H9 (cell line): ENCODE data around the gene RALBP1. TPM values are rescaled to one million over a fixed set of nuclear protein-coding genes. Genes with fewer than 3 reads are reported as not detected.

Experiments used
- DNase-seq: peaks from one replicate; pipeline ENCODE4 v3.0.0-alpha.2; 2017
- H2AFZ ChIP-seq: one replicate; pipeline ENCODE4 v1.6.1; 2013; ENCODE audit warnings: mild to moderate bottlenecking, low read length, control low read depth, moderate library complexity
- H2AK5ac ChIP-seq: 2 replicates; pipeline ENCODE4 v1.6.1; 2013; ENCODE audit warnings: low read length, control low read depth, mixed read lengths; ENCODE audit not compliant: insufficient read length
- H2BK120ac ChIP-seq: one replicate; pipeline ENCODE4 v1.6.1; 2013; ENCODE audit warnings: low read depth, mild to moderate bottlenecking, low read length, control low read depth, inconsistent platforms; ENCODE audit not compliant: poor library complexity, severe bottlenecking
- H2BK12ac ChIP-seq: 2 replicates; pipeline ENCODE4 v1.6.1; 2013; ENCODE audit warnings: low read length, control low read depth, mixed read lengths, low read depth; ENCODE audit not compliant: insufficient read length
- H2BK15ac ChIP-seq: 2 replicates; pipeline ENCODE4 v1.6.1; 2013; ENCODE audit warnings: low read depth, low read length, control low read depth
- H2BK20ac ChIP-seq: one replicate; pipeline ENCODE4 v1.6.1; 2013; ENCODE audit warnings: low read depth, mild to moderate bottlenecking, low read length, control low read depth, inconsistent platforms; ENCODE audit not compliant: poor library complexity, severe bottlenecking
- H2BK5ac ChIP-seq: 2 replicates; pipeline ENCODE4 v1.6.1; 2013; ENCODE audit warnings: low read length, control low read depth, mixed read lengths; ENCODE audit not compliant: insufficient read length
- H3K14ac ChIP-seq: 2 replicates; pipeline ENCODE4 v1.6.1; 2013; ENCODE audit warnings: low read length, control low read depth; ENCODE audit not compliant: insufficient read depth
- H3K18ac ChIP-seq: 2 replicates; pipeline ENCODE4 v1.6.1; 2013; ENCODE audit warnings: low read depth, mild to moderate bottlenecking, mixed read lengths, low read length, control low read depth; ENCODE audit not compliant: insufficient read length
- H3K23ac ChIP-seq: 2 replicates; pipeline ENCODE4 v1.6.1; 2013; ENCODE audit warnings: low read length, control low read depth, mixed read lengths, low read depth; ENCODE audit not compliant: insufficient read length
- H3K23me2 ChIP-seq: 2 replicates; pipeline ENCODE4 v1.6.1; 2013; ENCODE audit warnings: low read depth, mild to moderate bottlenecking, mixed read lengths, low read length, control low read depth; ENCODE audit not compliant: insufficient read length, poor library complexity, severe bottlenecking
- H3K27ac ChIP-seq: 2 replicates; pipeline ENCODE4 v1.5.1; 2013; ENCODE audit warnings: low read length, control low read depth, mixed read lengths, low read depth; ENCODE audit not compliant: insufficient read length
- H3K27me3 ChIP-seq: 2 replicates; pipeline ENCODE4 v1.6.1; 2013; ENCODE audit warnings: low read length, control low read depth, inconsistent platforms; ENCODE audit not compliant: insufficient read depth
- H3K4ac ChIP-seq: 2 replicates; pipeline ENCODE4 v1.6.1; 2013; ENCODE audit warnings: low read depth, mild to moderate bottlenecking, control low read depth, inconsistent platforms, low read length, moderate library complexity
- H3K4me1 ChIP-seq: 2 replicates; pipeline ENCODE4 v1.6.1; 2013; ENCODE audit warnings: low read length, control low read depth, inconsistent platforms; ENCODE audit not compliant: insufficient read depth
- H3K4me2 ChIP-seq: 2 replicates; pipeline ENCODE4 v1.6.1; 2013; ENCODE audit warnings: low read length, control low read depth, mixed read lengths; ENCODE audit not compliant: insufficient read length, insufficient read depth
- H3K56ac ChIP-seq: 2 replicates; pipeline ENCODE4 v1.6.1; 2013; ENCODE audit warnings: low read depth, mild to moderate bottlenecking, mixed read lengths, low read length, control low read depth; ENCODE audit not compliant: insufficient read length
- H3K79me1 ChIP-seq: 2 replicates; pipeline ENCODE4 v1.6.1; 2013; ENCODE audit warnings: low read depth, mild to moderate bottlenecking, moderate library complexity, low read length, control low read depth, inconsistent platforms; ENCODE audit not compliant: insufficient read depth, poor library complexity, severe bottlenecking
- H3K79me2 ChIP-seq: 2 replicates; pipeline ENCODE4 v1.6.1; 2013; ENCODE audit warnings: low read length, control low read depth, inconsistent platforms; ENCODE audit not compliant: insufficient read depth
- H3K9ac ChIP-seq: 2 replicates; pipeline ENCODE4 v1.6.1; 2013; ENCODE audit warnings: low read length, control low read depth, mixed read lengths; ENCODE audit not compliant: insufficient read length; ENCODE audit errors: extremely low read depth
- H3K9me3 ChIP-seq: one replicate; pipeline ENCODE4 v1.6.1; 2013; ENCODE audit warnings: low read depth, low read length, inconsistent platforms; ENCODE audit not compliant: control insufficient read depth
- H3T11ph ChIP-seq: one replicate; pipeline ENCODE4 v1.6.1; 2013; ENCODE audit warnings: mild to moderate bottlenecking, low read length, control low read depth, inconsistent platforms
- H4K20me1 ChIP-seq: one replicate; pipeline ENCODE4 v1.6.1; 2013; ENCODE audit not compliant: control insufficient read depth, insufficient read length, insufficient read depth
- H4K5ac ChIP-seq: 2 replicates; pipeline ENCODE4 v1.6.1; 2013; ENCODE audit warnings: low read depth, mild to moderate bottlenecking, mixed read lengths, low read length, control low read depth; ENCODE audit not compliant: insufficient read length
- H4K8ac ChIP-seq: replicated peaks from 2 replicates; pipeline ENCODE4 v1.6.1; 2013; ENCODE audit warnings: low read length, control low read depth, mixed read lengths, low read depth; ENCODE audit not compliant: insufficient read length
- H4K91ac ChIP-seq: 2 replicates; pipeline ENCODE4 v1.6.1; 2013; ENCODE audit warnings: low read depth, mild to moderate bottlenecking, moderate library complexity, mixed read lengths, low read length, control low read depth; ENCODE audit not compliant: insufficient read length
- H3K27ac Mint-ChIP-seq, 3 experiments: 2 replicates in 2 of 3; 3 replicates in 1 of 3; pipeline ENCODE4 v1.8.0; 2020 to 2021; ENCODE audit warnings: mixed read lengths in 3 of 3, mild to moderate bottlenecking in 1 of 3, moderate library complexity in 1 of 3
- H3K27me3 Mint-ChIP-seq: 2 replicates; pipeline ENCODE4 v1.8.0; 2021; ENCODE audit warnings: low read depth, mild to moderate bottlenecking, moderate library complexity, mixed read lengths
- H3K36me3 Mint-ChIP-seq, 3 experiments: 2 replicates in 2 of 3; 3 replicates in 1 of 3; pipeline ENCODE4 v1.8.0; 2020 to 2021; ENCODE audit warnings: low read depth in 3 of 3, mixed read lengths in 3 of 3; ENCODE audit not compliant: insufficient read depth in 1 of 3
- H3K4me1 Mint-ChIP-seq, 2 experiments: 2 replicates each; pipeline ENCODE4 v1.8.0; 2020; ENCODE audit warnings: mixed read lengths in 2 of 2
- H3K4me3 Mint-ChIP-seq, 2 experiments: 2 replicates in 1 of 2; 3 replicates in 1 of 2; pipeline ENCODE4 v1.8.0; 2020 to 2021; ENCODE audit warnings: mild to moderate bottlenecking in 2 of 2, mixed read lengths in 2 of 2, moderate library complexity in 1 of 2
- H3K9me3 Mint-ChIP-seq, 2 experiments: 2 replicates in 1 of 2; 3 replicates in 1 of 2; pipeline ENCODE4 v1.8.0; 2020; ENCODE audit warnings: mild to moderate bottlenecking in 2 of 2, mixed read lengths in 2 of 2, moderate library complexity in 1 of 2
- WGBS: extraction: QIAGEN DNeasy Blood & Tissue Kit; methylation state at CpG from one replicate; pipeline ENCODE4 v1.1.7; 2013; ENCODE audit warnings: missing lambda C conversion rate, low lambda C conversion rate, mixed read lengths; ENCODE audit not compliant: insufficient read length; ENCODE audit errors: extremely low coverage; 5-methylcytosine and 5-hydroxymethylcytosine counted together
- total RNA-seq: library from RNA; stranded (reverse); gene quantifications from 2 replicates; pipeline ENCODE4 v1.2.1, GENCODE V29; 2021
- TF ChIP-seq, protein P1 (sequence below): fragments of 200-600 bp; sonication (generic); conservative IDR thresholded peaks from 3 replicates; pipeline ENCODE4 v1.8.0; 2021; ENCODE audit warnings: antibody characterized with exemption, mild to moderate bottlenecking

The RALBP1 gene
- total RNA-seq, 1 experiment from 2014 or later = 51.0 TPM

- Histone ChIP-seq H3T11ph (no peak overlapping the region), H3K23me2 (no peaks in the 10 kb centered on the region), H3K4me2 (no peak overlapping the region), H2BK20ac (no peak overlapping the region), H3K9ac (no peak overlapping the region), H4K8ac (no peak overlapping the region), H3K56ac (no peak overlapping the region), H3K27ac (no peak overlapping the region), H2AK5ac (no peak overlapping the region), H3K18ac (no peak overlapping the region), H4K91ac (no peak overlapping the region), H3K27me3 (no peaks in the 10 kb centered on the region), H2BK120ac (no peak overlapping the region), H2BK5ac (no peak overlapping the region), H3K23ac (no peak overlapping the region), H3K9me3 (no peaks in the 10 kb centered on the region), H3K79me1 (peaks cover 5% of the 10 kb centered on the region), H3K79me2 (no peaks in the 10 kb centered on the region; the same call in 1 of the 2 replicates), H4K5ac (no peak overlapping the region), H3K14ac (no peak overlapping the region), H4K20me1 (no peaks in the 10 kb centered on the region), H3K4me1 (no peaks in the 10 kb centered on the region), H2BK15ac (no peak overlapping the region), H2AFZ (no peak overlapping the region), H2BK12ac (no peak overlapping the region), H3K4ac (no peak overlapping the region)
- no peaks in the 10 kb centered on the region for H3K4me1 Mint-ChIP-seq
- TF ChIP-seq, protein P1, sequence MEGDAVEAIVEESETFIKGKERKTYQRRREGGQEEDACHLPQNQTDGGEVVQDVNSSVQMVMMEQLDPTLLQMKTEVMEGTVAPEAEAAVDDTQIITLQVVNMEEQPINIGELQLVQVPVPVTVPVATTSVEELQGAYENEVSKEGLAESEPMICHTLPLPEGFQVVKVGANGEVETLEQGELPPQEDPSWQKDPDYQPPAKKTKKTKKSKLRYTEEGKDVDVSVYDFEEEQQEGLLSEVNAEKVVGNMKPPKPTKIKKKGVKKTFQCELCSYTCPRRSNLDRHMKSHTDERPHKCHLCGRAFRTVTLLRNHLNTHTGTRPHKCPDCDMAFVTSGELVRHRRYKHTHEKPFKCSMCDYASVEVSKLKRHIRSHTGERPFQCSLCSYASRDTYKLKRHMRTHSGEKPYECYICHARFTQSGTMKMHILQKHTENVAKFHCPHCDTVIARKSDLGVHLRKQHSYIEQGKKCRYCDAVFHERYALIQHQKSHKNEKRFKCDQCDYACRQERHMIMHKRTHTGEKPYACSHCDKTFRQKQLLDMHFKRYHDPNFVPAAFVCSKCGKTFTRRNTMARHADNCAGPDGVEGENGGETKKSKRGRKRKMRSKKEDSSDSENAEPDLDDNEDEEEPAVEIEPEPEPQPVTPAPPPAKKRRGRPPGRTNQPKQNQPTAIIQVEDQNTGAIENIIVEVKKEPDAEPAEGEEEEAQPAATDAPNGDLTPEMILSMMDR = no peak
- no peak overlapping the region for H3K4me3 Mint-ChIP-seq
- peaks cover 3 to 30% (median 8%) of the 10 kb centered on the region in 3 experiments for H3K36me3 Mint-ChIP-seq
- DNase-seq = no peak
- no peaks in the 10 kb centered on the region for H3K27me3 Mint-ChIP-seq
- no peaks in the 10 kb centered on the region for H3K9me3 Mint-ChIP-seq
- H3K27ac Mint-ChIP-seq = no peak overlapping the region; a peak in 1 of 7 replicates
- WGBS = no CpG with 5 or more reads among the region's 1 CpG
Observed at GRCh38 chr18:9482790-9483189, 7.5 kb downstream of the RALBP1 start.
